GM18505 (cell line): ENCODE data around the gene PYGB.

Source experiments
- ATAC-seq: cut with Tn5 transposase; IDR thresholded peaks from one replicate; pipeline ENCODE4 v1.9.1; 2021; ENCODE audit not compliant: unreplicated experiment
- POLR2A ChIP-seq: IDR thresholded peaks from 4 replicates; pipeline ENCODE4 v1.6.1; 2011; ENCODE audit warnings: borderline replicate concordance; ENCODE audit not compliant: insufficient read depth, insufficient read length; ENCODE audit errors: extremely low read depth

Gene PYGB

DNA sequence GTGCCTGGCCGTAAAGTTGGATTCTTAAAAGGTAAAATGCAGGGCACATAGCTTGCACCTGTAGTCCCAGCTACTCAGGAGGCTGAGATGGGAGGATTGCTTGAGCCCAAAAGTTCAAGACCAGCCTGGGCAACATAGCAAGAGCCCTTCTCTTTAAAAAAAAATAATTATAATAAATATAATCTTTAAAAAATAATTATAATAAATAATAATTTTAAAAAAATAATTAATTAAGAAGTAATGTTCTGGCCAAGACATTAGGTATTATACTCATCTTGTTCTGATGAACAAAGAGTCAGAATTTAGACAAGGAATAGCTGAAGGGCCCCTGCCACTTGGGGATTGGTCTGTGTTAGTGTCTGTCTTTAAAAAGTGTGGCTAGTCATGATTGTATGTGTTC is 38.5 kb upstream of the PYGB start:
- no peak for TF ChIP-seq POLR2A
- no peak for ATAC-seq

DNA sequence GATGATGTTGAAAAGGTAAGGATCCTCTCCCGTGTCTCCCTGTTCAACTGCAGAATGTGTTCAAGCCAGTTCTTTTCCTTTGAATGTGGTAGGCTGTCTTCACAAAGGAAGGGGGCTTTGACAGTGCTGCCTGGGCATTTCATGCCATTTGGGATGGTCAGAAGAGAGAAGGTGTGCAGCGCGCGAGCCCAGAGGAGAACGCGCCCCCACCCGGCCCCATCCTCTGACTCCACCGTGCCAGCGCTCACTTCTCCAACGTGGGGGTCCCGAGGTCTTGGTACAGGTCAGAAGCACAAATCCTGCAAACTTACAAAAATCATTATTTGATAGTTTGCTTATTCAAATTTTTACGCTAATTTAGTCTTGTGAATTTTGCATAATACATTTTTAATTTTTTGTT is 38.0 kb upstream of the PYGB start:
- ATAC-seq, result no peak

DNA sequence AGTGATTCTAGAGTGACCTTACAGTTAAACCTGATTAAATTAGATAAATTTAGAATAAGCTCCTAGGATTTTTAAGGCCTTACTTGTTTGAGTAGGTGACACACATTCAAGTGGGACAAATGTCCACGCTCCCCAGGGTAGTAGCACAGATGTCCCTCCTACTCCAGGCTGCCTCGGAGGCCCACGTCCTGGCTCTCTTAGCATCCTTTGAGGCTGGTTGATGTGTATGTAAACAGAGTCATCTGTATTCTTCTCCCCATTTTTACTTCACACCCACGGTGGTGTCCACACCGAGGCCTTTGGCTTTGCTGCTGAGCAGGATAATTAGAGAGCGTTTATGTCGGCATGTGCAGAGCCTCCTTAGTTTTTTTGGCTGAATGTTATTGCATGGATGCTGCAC is 36.6 kb upstream of the PYGB start:
- TF ChIP-seq POLR2A, result no peak
- ATAC-seq, result no peak

More for the DNA sequence above, 38.0 kb upstream of the PYGB start:
- no peak for TF ChIP-seq POLR2A

DNA sequence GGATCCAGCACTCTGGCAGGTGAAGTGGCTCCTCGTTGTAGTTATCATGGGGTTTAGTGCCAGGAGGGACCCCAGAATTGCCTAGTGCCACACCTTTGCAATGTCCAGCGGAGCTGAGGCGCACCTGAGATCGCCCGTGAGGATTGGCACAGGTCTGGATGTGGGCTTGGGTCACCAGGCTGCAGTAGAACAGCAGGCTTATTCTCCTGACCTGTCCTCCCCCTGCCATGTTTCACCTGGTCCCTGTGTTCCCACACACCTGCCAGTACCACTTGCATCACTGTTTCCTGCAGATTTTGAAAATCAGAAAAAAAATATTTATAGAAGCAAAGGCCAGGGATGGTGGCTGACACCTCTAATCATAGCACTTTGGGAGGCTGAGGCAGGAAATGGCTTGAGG is 35.6 kb upstream of the PYGB start:
- ATAC-seq, result no peak
- TF ChIP-seq POLR2A, result no peak

DNA sequence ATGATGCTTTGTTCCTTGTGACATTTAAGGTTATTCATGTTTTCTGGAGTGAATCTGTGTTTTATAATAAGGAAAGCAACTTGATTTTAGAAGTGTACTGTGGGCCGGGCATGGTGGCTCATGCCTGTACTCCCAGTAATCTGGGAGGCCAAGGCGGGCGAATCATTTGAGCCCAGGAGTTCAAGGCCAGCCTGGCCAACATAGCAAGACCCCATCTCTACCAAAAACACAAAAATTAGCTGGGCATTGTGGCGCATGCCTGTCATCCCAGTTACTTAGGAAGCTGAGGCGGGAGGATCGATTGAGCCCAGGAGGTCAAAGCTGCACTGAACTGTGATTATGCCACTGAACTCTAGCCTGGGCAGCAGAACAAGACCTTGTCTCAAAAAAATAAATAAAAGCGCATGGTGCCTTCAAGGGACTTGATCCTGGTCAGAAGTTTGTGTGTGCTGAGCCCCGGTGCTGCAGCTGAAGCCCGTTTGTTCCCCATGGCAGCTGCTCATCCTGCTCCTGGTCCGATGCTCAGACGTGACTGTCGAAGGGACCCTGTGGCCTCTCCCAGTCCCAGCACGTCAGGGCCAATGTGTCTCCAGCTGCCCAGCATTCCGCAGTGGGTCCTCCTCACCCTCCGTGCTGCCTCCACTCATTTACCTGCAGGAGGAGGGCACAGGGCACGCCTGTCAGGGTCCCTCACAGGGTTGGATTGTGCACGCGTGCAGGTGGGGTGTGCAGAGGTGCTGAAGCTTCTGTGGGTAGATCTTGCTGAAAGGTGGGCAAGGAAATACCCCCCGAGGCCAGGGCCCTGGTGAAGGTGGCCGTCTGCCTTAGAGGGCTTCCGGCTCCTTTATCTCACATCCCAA is 34.1 kb upstream of the PYGB start:
- no peak for TF ChIP-seq POLR2A
- ATAC-seq, result no peak

DNA sequence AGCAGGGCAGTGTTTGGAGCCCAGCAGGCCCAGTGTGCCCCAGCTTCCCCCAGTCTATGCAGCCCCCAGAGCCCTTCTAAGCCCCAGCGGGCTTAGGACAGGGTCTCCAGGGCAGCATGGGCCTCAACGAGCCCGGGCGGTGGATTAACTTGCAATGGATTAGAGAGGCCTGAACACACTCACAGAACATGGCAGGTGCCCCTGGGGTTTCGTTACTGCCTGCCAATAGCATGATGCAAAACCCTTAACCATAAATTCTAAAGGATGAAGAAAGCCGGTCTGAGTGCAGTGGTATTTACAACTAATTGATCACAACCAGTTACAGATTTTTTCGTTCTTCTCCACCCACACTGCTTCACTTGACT is 33.5 kb upstream of the PYGB start:
- ATAC-seq, result no peak
- TF ChIP-seq POLR2A, result no peak

DNA sequence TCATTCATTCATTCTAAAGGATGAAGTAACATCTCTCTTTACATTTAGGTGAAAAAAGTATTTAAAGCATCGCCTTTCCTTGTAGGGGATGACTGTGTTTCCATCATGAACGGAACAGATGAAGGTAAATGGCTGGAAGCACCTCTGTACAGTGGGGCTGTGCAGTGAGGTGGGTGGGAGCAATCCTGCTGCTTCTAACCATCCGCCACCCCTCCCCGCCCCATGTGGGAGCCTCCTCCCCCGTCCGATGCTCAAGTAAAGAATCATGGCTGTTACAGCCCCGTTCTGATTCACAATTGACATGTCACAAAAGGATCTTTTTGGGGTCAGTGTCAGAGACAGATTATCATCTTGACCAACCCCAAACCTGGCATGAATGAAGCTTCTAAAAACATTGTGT is 33.1 kb upstream of the PYGB start:
- TF ChIP-seq POLR2A, result no peak
- no peak for ATAC-seq

DNA sequence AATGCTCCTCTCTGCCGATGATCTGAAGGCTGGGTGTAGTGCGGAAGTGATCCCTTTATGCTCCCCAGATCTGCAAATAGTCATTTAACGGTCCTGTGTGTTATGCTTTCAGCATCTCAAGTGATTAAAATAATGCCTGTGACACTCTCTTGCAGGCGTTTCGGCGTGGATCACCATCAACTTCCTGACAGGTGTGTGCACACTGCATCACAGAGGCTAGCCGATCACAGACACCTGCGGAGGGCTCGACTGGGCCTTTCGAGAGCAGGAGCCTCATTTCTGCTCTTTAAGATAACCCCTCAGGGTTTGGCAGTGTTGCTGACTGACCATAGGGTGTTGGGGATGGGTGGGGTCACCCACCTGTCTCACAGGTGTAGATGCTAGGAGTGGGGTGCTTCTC is 32.4 kb upstream of the PYGB start:
- no peak for ATAC-seq
- TF ChIP-seq POLR2A, result no peak

DNA sequence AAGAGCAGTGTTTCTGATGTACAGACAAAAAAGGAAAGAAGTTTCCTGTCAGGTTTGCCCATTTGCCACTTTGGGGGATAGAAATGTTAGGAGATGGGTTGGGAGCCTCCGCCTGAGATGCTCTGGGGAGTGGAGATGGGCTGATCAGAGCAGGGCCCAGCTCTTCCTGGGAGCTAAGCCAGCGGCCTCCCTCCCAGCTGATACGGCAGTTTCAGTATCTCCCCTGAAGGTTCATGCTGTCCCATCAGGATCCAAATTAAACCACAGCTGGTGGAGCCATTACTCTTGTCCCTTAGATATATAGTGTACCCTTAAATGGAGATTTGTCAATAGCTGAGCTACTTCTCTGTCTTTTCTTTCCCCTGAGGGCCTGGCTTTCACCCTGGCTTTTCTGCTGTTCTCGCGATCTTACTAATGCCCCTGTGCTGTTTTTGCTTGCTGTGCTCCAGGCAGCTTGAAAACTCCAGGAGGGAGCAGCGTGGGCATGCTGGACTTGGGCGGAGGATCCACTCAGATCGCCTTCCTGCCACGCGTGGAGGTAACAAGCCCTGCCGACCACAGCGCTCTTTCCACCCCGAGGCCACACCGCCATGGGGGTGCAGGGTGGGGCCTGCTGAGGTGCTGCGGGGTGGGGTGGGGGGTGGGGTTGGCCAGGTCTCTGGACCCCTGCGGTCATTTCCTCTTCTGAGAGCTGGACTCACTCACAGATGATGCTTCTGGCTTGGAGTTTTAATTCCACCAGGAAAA is 31.5 kb upstream of the PYGB start:
- no peak for ATAC-seq
- TF ChIP-seq POLR2A, result no peak

DNA sequence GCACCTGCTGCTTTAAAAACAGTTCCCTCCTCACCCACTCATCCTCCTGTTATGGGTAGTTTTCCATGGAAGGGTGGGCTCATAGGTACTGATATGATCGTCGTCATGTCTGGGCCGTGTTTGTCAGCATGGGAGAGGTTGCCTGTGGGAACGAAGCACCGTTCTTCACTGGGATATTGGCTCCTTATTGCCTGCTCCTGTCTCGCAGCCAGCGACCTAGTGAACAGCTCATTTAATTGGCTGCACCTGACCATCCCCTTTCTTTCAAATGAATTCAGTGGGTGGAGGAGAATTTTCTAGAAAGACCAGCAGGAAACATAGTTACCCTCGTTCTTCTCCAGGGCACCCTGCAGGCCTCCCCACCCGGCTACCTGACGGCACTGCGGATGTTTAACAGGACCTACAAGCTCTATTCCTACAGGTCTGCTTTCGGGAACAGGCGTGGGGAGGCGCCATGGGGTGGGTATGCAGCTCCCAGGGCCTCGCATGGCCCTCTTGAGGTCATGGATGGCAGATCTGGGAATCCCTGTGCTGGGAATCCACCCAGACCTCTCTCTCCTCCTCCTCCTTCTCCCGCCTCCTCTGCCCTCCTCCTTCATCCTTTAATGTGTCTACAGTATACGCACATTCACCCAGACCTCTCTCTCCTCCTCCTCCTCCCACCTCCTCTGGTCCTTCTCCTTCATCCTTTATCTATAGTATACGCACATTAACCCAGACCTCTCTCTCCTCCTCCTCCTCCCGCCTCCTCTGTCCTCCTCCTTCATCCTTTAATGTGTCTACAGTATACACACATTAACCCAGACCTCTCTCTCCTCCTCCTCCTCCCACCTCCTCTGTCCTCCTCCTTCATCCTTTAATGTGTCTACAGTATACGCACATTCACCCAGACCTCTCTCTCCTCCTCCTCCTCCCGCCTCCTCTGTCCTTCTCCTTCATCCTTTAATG is 30.4 kb upstream of the PYGB start:
- no peak for TF ChIP-seq POLR2A
- no peak for ATAC-seq

DNA sequence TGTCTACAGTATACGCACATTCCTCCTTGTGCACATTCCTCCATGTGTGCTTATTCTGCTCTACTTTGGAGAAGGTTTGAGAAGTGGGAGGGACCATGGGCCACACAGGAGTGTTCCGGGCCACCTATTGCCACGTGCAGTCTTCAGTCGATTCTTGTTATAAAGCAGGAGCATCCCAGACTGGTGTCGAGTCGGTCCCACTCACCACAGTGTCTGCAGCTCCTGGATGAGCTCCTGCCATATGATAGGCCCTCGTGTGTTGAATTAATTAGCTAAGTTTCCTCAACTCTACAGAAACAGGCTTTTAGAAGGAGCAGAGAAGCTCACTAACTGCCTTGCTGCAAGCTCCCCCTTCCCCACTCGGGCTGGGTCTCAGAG is 29.8 kb upstream of the PYGB start:
- no peak for ATAC-seq
- TF ChIP-seq POLR2A, result no peak

DNA sequence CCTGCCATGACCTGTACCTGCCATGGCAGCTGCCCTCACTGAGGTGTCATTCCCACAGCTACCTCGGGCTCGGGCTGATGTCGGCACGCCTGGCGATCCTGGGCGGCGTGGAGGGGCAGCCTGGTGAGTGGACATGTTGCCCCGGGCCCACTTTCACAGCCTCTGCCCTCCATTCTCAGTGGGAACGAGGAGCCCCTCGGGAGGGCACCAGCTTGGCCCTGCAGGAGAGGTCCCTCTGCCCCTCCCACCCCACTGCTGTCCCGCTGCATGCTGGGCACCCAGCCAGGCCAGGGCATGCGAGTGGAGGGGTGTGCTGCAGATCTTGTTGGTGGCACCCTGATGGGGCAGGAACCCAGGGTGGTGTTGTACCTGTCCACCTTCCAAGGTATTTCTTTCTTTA is 29.4 kb upstream of the PYGB start:
- TF ChIP-seq POLR2A, result no peak
- no peak for ATAC-seq

DNA sequence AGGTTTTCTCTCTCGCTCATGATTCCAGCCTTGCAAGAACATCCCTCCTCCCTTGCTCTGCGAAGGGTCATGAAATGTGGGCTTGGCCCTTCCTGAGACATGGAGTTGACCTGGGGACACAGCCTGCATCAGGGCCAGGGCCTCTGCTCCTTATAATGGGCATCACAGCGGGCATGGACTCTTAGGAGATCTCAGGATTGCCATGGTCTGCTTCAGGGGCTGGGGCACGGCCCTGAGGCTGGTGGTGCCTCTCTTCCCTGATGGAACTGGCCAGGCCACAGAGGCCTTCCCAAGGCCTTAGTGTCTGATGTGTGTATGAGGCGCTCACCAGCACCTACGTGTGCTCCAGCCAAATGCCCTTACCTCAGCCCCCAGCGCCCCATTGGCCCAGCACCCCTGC is 28.5 kb upstream of the PYGB start:
- no peak for ATAC-seq
- TF ChIP-seq POLR2A, result no peak
